Mesenchymal stem cell (in vitro differentiated cells and primary cell): Measurements from ENCODE around the gene CDKN1A.

Source experiments
- DNase-seq: peaks from one replicate; pipeline ENCODE4 v3.0.0-alpha.2; 2013
- H2AFZ ChIP-seq: one replicate; pipeline ENCODE4 v1.6.1; 2013; ENCODE audit warnings: low read depth, mild to moderate bottlenecking, control low read depth, inconsistent platforms, low read length, moderate library complexity
- H2AK5ac ChIP-seq: 2 replicates; pipeline ENCODE4 v1.6.1; 2013; ENCODE audit warnings: low read length, moderate library complexity, mild to moderate bottlenecking, inconsistent platforms; ENCODE audit not compliant: severe bottlenecking
- H2BK120ac ChIP-seq: one replicate; pipeline ENCODE4 v1.6.1; 2013; ENCODE audit warnings: low read depth, mild to moderate bottlenecking, inconsistent platforms, low read length, moderate library complexity
- H2BK12ac ChIP-seq, 2 experiments: one replicate each; pipeline ENCODE4 v1.6.1; 2013; ENCODE audit warnings: inconsistent platforms in 2 of 2, low read length in 2 of 2, mild to moderate bottlenecking in 2 of 2, moderate library complexity in 2 of 2, control low read depth in 1 of 2
- H2BK15ac ChIP-seq: one replicate; pipeline ENCODE4 v1.6.1; 2013; ENCODE audit warnings: mild to moderate bottlenecking, low read depth, inconsistent platforms; ENCODE audit not compliant: poor library complexity, severe bottlenecking
- H2BK5ac ChIP-seq: 2 replicates; pipeline ENCODE4 v1.6.1; 2013; ENCODE audit warnings: low read depth, mild to moderate bottlenecking, low read length, control low read depth, inconsistent platforms; ENCODE audit not compliant: poor library complexity, severe bottlenecking
- H3K14ac ChIP-seq, 2 experiments: one replicate each; pipeline ENCODE4 v1.6.1; 2013; ENCODE audit warnings: inconsistent platforms in 2 of 2, low read length in 2 of 2, control low read depth in 1 of 2, mild to moderate bottlenecking in 1 of 2, moderate library complexity in 1 of 2
- H3K18ac ChIP-seq, 2 experiments: one replicate each; pipeline ENCODE4 v1.6.1; 2013; ENCODE audit warnings: inconsistent platforms in 2 of 2, low read length in 2 of 2, control low read depth in 1 of 2, low read depth in 1 of 2, mild to moderate bottlenecking in 1 of 2
- H3K23ac ChIP-seq, 2 experiments: one replicate each; pipeline ENCODE4 v1.6.1; 2013; ENCODE audit warnings: inconsistent platforms in 2 of 2, low read length in 2 of 2, mild to moderate bottlenecking in 2 of 2, moderate library complexity in 2 of 2, control low read depth in 1 of 2
- H3K27ac ChIP-seq: 2 replicates; pipeline ENCODE4 v1.5.1; 2013; ENCODE audit warnings: mild to moderate bottlenecking, moderate library complexity, low read length, control low read depth, inconsistent platforms; ENCODE audit not compliant: poor library complexity, severe bottlenecking
- H3K27me3 ChIP-seq, 2 experiments: 2 replicates each; pipeline versions ENCODE4 v1.6.1 to v1.7.0; 2013; ENCODE audit warnings: low read length in 2 of 2, mild to moderate bottlenecking in 2 of 2, moderate library complexity in 2 of 2, control low read depth in 1 of 2, inconsistent platforms in 1 of 2; ENCODE audit not compliant: control insufficient read depth in 1 of 2, insufficient read depth in 1 of 2
- H3K36me3 ChIP-seq, 2 experiments: 2 replicates each; pipeline versions ENCODE4 v1.6.1 to v1.7.0; 2013; ENCODE audit warnings: low read length in 2 of 2, control low read depth in 1 of 2, inconsistent platforms in 1 of 2, low read depth in 1 of 2, mild to moderate bottlenecking in 1 of 2; ENCODE audit not compliant: insufficient read depth in 2 of 2, control insufficient read depth in 1 of 2
- H3K4ac ChIP-seq, 2 experiments: one replicate each; pipeline ENCODE4 v1.6.1; 2013; ENCODE audit warnings: inconsistent platforms in 2 of 2, low read length in 2 of 2, mild to moderate bottlenecking in 2 of 2, moderate library complexity in 2 of 2, control low read depth in 1 of 2, low read depth in 1 of 2
- H3K4me1 ChIP-seq: 2 replicates; pipeline ENCODE4 v1.6.1; 2013; ENCODE audit warnings: low read depth, low read length, control low read depth; ENCODE audit not compliant: control insufficient read depth, insufficient read depth
- H3K4me2 ChIP-seq: 2 replicates; pipeline ENCODE4 v1.6.1; 2013; ENCODE audit warnings: low read length, mild to moderate bottlenecking, inconsistent platforms; ENCODE audit not compliant: poor library complexity, severe bottlenecking
- H3K4me3 ChIP-seq, 2 experiments: 2 replicates each; pipeline versions ENCODE4 v1.5.1 to v1.7.0; 2013; ENCODE audit warnings: low read length in 2 of 2, mild to moderate bottlenecking in 2 of 2, control low read depth in 1 of 2, low read depth in 1 of 2; ENCODE audit not compliant: insufficient read depth in 1 of 2
- H3K79me1 ChIP-seq: replicated peaks from 2 replicates; pipeline ENCODE4 v1.6.1; 2013; ENCODE audit warnings: mild to moderate bottlenecking, control low read depth, low read length, inconsistent platforms; ENCODE audit not compliant: poor library complexity, severe bottlenecking
- H3K9ac ChIP-seq: 2 replicates; pipeline ENCODE4 v1.7.0; 2013; ENCODE audit warnings: mild to moderate bottlenecking, low read length, moderate library complexity
- H3K9me3 ChIP-seq: 2 replicates; pipeline ENCODE4 v1.7.0; 2013; ENCODE audit warnings: mild to moderate bottlenecking, low read length; ENCODE audit not compliant: control insufficient read depth
- H4K8ac ChIP-seq: one replicate; pipeline ENCODE4 v1.6.1; 2013; ENCODE audit warnings: inconsistent platforms, mild to moderate bottlenecking, low read length, moderate library complexity
- H4K91ac ChIP-seq: one replicate; pipeline ENCODE4 v1.6.1; 2013; ENCODE audit warnings: mild to moderate bottlenecking, low read length, inconsistent platforms
- WGBS: methylation state at CpG from one replicate; pipeline ENCODE4 v1.1.7; 2013; ENCODE audit warnings: mixed read lengths; 5-methylcytosine and 5-hydroxymethylcytosine counted together

CDKN1A gene

GRCh38 chr6:36718560-36718959, 40.0 kb downstream of the CDKN1A start:
- Histone ChIP-seq H4K8ac (no peak overlapping the region), H2AFZ (no peak overlapping the region), H3K14ac (no peak overlapping the region), H3K4ac (no peak overlapping the region), H3K36me3 (no peaks in the 10 kb centered on the region), H3K4me3 (no peak overlapping the region), H3K4me2 (no peak overlapping the region), H2BK5ac (no peak overlapping the region), H3K9me3 (no peaks in the 10 kb centered on the region), H4K91ac (no peak overlapping the region), H3K27me3 (peaks cover 26 to 32% of the 10 kb centered on the region in 2 experiments), H2BK12ac (no peak overlapping the region), H3K4me1 (peaks cover 16% of the 10 kb centered on the region), H3K9ac (no peak overlapping the region), H3K79me1 (no peaks in the 10 kb centered on the region), H3K18ac (no peak overlapping the region), H2AK5ac (no peak overlapping the region), H3K27ac (no peak overlapping the region), H3K23ac (no peak overlapping the region), H2BK15ac (no peak overlapping the region), H2BK120ac (no peak overlapping the region)
- 63% methylated on average over 3 of the region's 5 CpGs for WGBS
- DNase-seq: no peak

- Histone ChIP-seq H2BK12ac (no peak overlapping the region), H3K4me1 (peaks cover 14% of the 10 kb centered on the region)
These were observed 40.6 kb downstream of the CDKN1A start for GRCh38 chr6:36719126-36719525.

GRCh38 chr6:36720251-36721141, 42.0 kb downstream of the CDKN1A start:
- H2BK120ac ChIP-seq: no peak overlapping the region
- H4K8ac ChIP-seq: no peak overlapping the region
- no peak overlapping the region for H2BK15ac ChIP-seq
- no peak overlapping the region for H3K4me2 ChIP-seq
- no peak overlapping the region for H3K27ac ChIP-seq
- 83% methylated on average over 10 of the region's 11 CpGs for WGBS
- H3K4me1 ChIP-seq: peaks cover 14% of the 10 kb centered on the region
- no peak overlapping the region for H2AFZ ChIP-seq
- H3K4ac ChIP-seq: no peak overlapping the region
- no peak overlapping the region for H3K14ac ChIP-seq
- no peaks in the 10 kb centered on the region for H3K36me3 ChIP-seq
- no peak overlapping the region for H2BK5ac ChIP-seq
- H3K9me3 ChIP-seq: no peaks in the 10 kb centered on the region
- no peak overlapping the region for H2BK12ac ChIP-seq
- H3K9ac ChIP-seq: no peak overlapping the region
- H4K91ac ChIP-seq: no peak overlapping the region
- no peaks in the 10 kb centered on the region for H3K79me1 ChIP-seq
- no peak overlapping the region for H3K18ac ChIP-seq
- DNase-seq: no peak
- H2AK5ac ChIP-seq: no peak overlapping the region
- no peak overlapping the region for H3K23ac ChIP-seq
- H3K4me3 ChIP-seq: no peak overlapping the region
- peaks cover 21 to 29% of the 10 kb centered on the region in 2 experiments for H3K27me3 ChIP-seq

More at GRCh38 chr6:36719126-36719525, 40.6 kb downstream of the CDKN1A start:
- no peak overlapping the region for H4K8ac ChIP-seq
- no peaks in the 10 kb centered on the region for H3K36me3 ChIP-seq
- H3K4me2 ChIP-seq: no peak overlapping the region
- no peak overlapping the region for H2BK5ac ChIP-seq
- peaks cover 21 to 32% of the 10 kb centered on the region in 2 experiments for H3K27me3 ChIP-seq
- no peaks in the 10 kb centered on the region for H3K9me3 ChIP-seq
- no peak overlapping the region for H3K4me3 ChIP-seq
- 84% methylated on average over 7 of the region's 7 CpGs for WGBS
- DNase-seq: no peak
- H3K27ac ChIP-seq: no peak overlapping the region
- H3K79me1 ChIP-seq: no peaks in the 10 kb centered on the region
- no peak overlapping the region for H3K18ac ChIP-seq
- H3K4ac ChIP-seq: no peak overlapping the region
- H3K9ac ChIP-seq: no peak overlapping the region
- H2AK5ac ChIP-seq: no peak overlapping the region
- H2BK15ac ChIP-seq: no peak overlapping the region
- no peak overlapping the region for H3K14ac ChIP-seq
- H3K23ac ChIP-seq: no peak overlapping the region
- no peak overlapping the region for H2AFZ ChIP-seq
- no peak overlapping the region for H4K91ac ChIP-seq
- no peak overlapping the region for H2BK120ac ChIP-seq

GRCh38 chr6:36721369-36722140, 43.0 kb downstream of the CDKN1A start:
- Histone ChIP-seq H3K14ac (no peak overlapping the region), H3K4me1 (peaks cover 14% of the 10 kb centered on the region), H2AFZ (no peak overlapping the region), H3K18ac (no peak overlapping the region), H3K9ac (no peak overlapping the region), H3K27ac (no peak overlapping the region), H4K91ac (no peak overlapping the region), H3K9me3 (no peaks in the 10 kb centered on the region), H3K23ac (no peak overlapping the region), H2BK5ac (no peak overlapping the region), H2BK120ac (no peak overlapping the region), H3K4me3 (no peak overlapping the region), H3K4ac (no peak overlapping the region), H2AK5ac (no peak overlapping the region), H3K4me2 (no peak overlapping the region), H2BK15ac (no peak overlapping the region), H2BK12ac (no peak overlapping the region), H3K27me3 (peaks cover 17 to 25% of the 10 kb centered on the region in 2 experiments), H3K79me1 (no peaks in the 10 kb centered on the region), H4K8ac (no peak overlapping the region), H3K36me3 (no peaks in the 10 kb centered on the region)
- DNase-seq: no peak
- 80% methylated on average over 15 of the region's 15 CpGs for WGBS
